ENCODE results near the gene TMEM170B.

- TF ChIP-seq CTCF (IDR thresholded peaks at IDR 0.05) (no peak), POLR2A (IDR thresholded peaks at IDR 0.05) (no peak)
These were observed 44.9 kb upstream of the TMEM170B start for GRCh38 chr6:11492464-11493290.

Measured in esophagus squamous epithelium (tissue), 4 donors.